ENCODE measurements around the gene CLIP1. TPM values are rescaled to one million over a fixed set of nuclear protein-coding genes. Genes with fewer than 3 reads are reported as not detected.
"Not testable (repeated sequence)": the region's sequence is repeated elsewhere in the genome, so short reads cannot be mapped to it uniquely, and the experiment has no call there.

CLIP1 gene
- total RNA-seq, 2 experiments from 2014 or later = 52.0 to 54.9 TPM

GRCh38 chr12:122366685-122367475 lies 55.6 kb downstream of the CLIP1 start:
- Mint-ChIP-seq H3K36me3 (ENCODE audit: low read depth) (peaks cover 65% of the 10 kb centered on the region), H3K4me1 (ENCODE audit: low read depth) (peaks cover 13% of the 10 kb centered on the region), H3K27me3 (no peaks in the 10 kb centered on the region), H3K27ac (no peak overlapping the region), H3K9me3 (no peaks in the 10 kb centered on the region), H3K4me3 (no peak overlapping the region)
- no peak for DNase-seq
- ChIA-PET POLR2A (no interaction called here), CTCF (interaction anchor here (0.6 kb wide), 1 partner anchor 25 kb away, joined by 3 read pairs; no protein-coding TSS in a partner anchor)
- Histone ChIP-seq H3K9me3 (ENCODE audit: control insufficient read depth in 1 of 2, insufficient read depth in 1 of 2, low read length in 2 of 2) (no peaks in the 10 kb centered on the region), H3K4me3 (ENCODE audit: low read length) (no peak overlapping the region), H3K27me3 (ENCODE audit: control insufficient read depth in 1 of 2, insufficient read depth in 2 of 2, low read length in 2 of 2) (no peaks in the 10 kb centered on the region), H3K36me3 (ENCODE audit: insufficient read depth, low read length) (peaks cover 25% of the 10 kb centered on the region), H3K27ac (ENCODE audit: low read depth in 1 of 2, low read length in 2 of 2) (no peak overlapping the region), H3K4me1 (ENCODE audit: insufficient read depth, low read length) (peaks cover 5% of the 10 kb centered on the region)
- no peak for ATAC-seq (ENCODE audit: poor library complexity)
- intact Hi-C loops (cut with DNase I, micrococcal nuclease) = no loop called here
- TF ChIP-seq CTCF (IDR thresholded peaks at IDR 0.05) = no peak

- H3K27ac Mint-ChIP-seq; H3K27me3 Mint-ChIP-seq; H3K4me1 Mint-ChIP-seq (ENCODE audit: low read depth); H3K4me3 ChIP-seq (ENCODE audit: low read length); intact Hi-C loops (cut with DNase I, micrococcal nuclease); DNase-seq; H3K9me3 ChIP-seq (ENCODE audit: control insufficient read depth in 1 of 2, insufficient read depth in 1 of 2, low read length in 2 of 2); ATAC-seq (ENCODE audit: poor library complexity); H3K4me3 Mint-ChIP-seq; H3K27me3 ChIP-seq (ENCODE audit: control insufficient read depth in 1 of 2, insufficient read depth in 2 of 2, low read length in 2 of 2); H3K27ac ChIP-seq (ENCODE audit: low read depth in 1 of 2, low read length in 2 of 2); CTCF ChIA-PET; POLR2A ChIA-PET; H3K9me3 Mint-ChIP-seq; H3K4me1 ChIP-seq (ENCODE audit: insufficient read depth, low read length): not testable (repeated sequence)
- peaks cover 62% of the 10 kb centered on the region for H3K36me3 Mint-ChIP-seq (ENCODE audit: low read depth)
- peaks cover 29% of the 10 kb centered on the region for H3K36me3 ChIP-seq (ENCODE audit: insufficient read depth, low read length)
Measured at GRCh38 chr12:122365226-122365625, 57.2 kb downstream of the CLIP1 start.

GRCh38 chr12:122363782-122364181 lies 58.7 kb downstream of the CLIP1 start:
- H3K27me3 Mint-ChIP-seq = no peaks in the 10 kb centered on the region
- CTCF ChIA-PET = no interaction called here
- Histone ChIP-seq H3K4me3 (ENCODE audit: low read length) (no peak overlapping the region), H3K4me1 (ENCODE audit: insufficient read depth, low read length) (no peaks in the 10 kb centered on the region), H3K9me3 (ENCODE audit: control insufficient read depth in 1 of 2, insufficient read depth in 1 of 2, low read length in 2 of 2) (no peaks in the 10 kb centered on the region), H3K27ac (ENCODE audit: low read depth in 1 of 2, low read length in 2 of 2) (no peak overlapping the region), H3K36me3 (ENCODE audit: insufficient read depth, low read length) (peaks cover 32% of the 10 kb centered on the region), H3K27me3 (ENCODE audit: control insufficient read depth in 1 of 2, insufficient read depth in 2 of 2, low read length in 2 of 2) (no peaks in the 10 kb centered on the region)
- TF ChIP-seq CTCF (IDR thresholded peaks at IDR 0.05) = no peak
- peaks cover 68% of the 10 kb centered on the region for H3K36me3 Mint-ChIP-seq (ENCODE audit: low read depth)
- no peak overlapping the region for H3K27ac Mint-ChIP-seq
- intact Hi-C loops (cut with DNase I, micrococcal nuclease) = loop anchor here in 1 of 2 experiments (2.0 kb wide), 1 partner anchor 67 kb away; no protein-coding TSS in a partner anchor
- ATAC-seq (ENCODE audit: poor library complexity) (no peak), DNase-seq (no peak)
- POLR2A ChIA-PET = interaction anchor here (0.7 kb wide), 1 partner anchor 1207 kb away, joined by 5 read pairs; no protein-coding TSS in a partner anchor
- H3K4me1 Mint-ChIP-seq (ENCODE audit: low read depth) = peaks cover 5% of the 10 kb centered on the region
- no peak overlapping the region for H3K4me3 Mint-ChIP-seq
- H3K9me3 Mint-ChIP-seq = no peaks in the 10 kb centered on the region

Data from CD4-positive, alpha-beta T cell (primary cell).